HepG2 (cell line): Measurements from ENCODE around the gene ZNF526. TPM values are rescaled to one million over a fixed set of nuclear protein-coding genes. Genes with fewer than 3 reads are reported as not detected.

Experiments used
- CENPBD1 ChIP-seq: sonication (generic); formaldehyde crosslinking; IDR thresholded peaks from 2 replicates; pipeline ENCODE4 v1.8.0; 2022; ENCODE audit warnings: missing genetic modification reagents, low read depth, mild to moderate bottlenecking, borderline replicate concordance
- ETS1 ChIP-seq: sonication (generic); formaldehyde crosslinking; IDR thresholded peaks from 2 replicates; pipeline ENCODE4 v1.4.0; 2020; ENCODE audit warnings: missing genetic modification reagents
- FOSL1 ChIP-seq: sonication (generic); formaldehyde crosslinking; IDR thresholded peaks from 2 replicates; pipeline ENCODE4 v1.9.0; 2021; ENCODE audit warnings: missing genetic modification reagents, borderline replicate concordance
- GLMP ChIP-seq: sonication (generic); formaldehyde crosslinking; IDR thresholded peaks from 2 replicates; pipeline ENCODE4 v1.9.0; 2021; ENCODE audit warnings: missing genetic modification reagents, mild to moderate bottlenecking, borderline replicate concordance
- KLF16 ChIP-seq, 2 experiments: sonication (generic) in 1 of 2; formaldehyde crosslinking in 1 of 2; IDR thresholded peaks; 2 replicates each; pipeline versions ENCODE4 v1.6.1 to v1.8.0; 2016 to 2023; ENCODE audit warnings: missing genetic modification reagents in 2 of 2, missing compliant biosample characterization in 1 of 2
- MXD3 ChIP-seq: IDR thresholded peaks from 2 replicates; pipeline ENCODE4 v1.6.1; 2016; ENCODE audit warnings: mild to moderate bottlenecking, missing biosample characterization, missing genetic modification reagents
- NFIB ChIP-seq: sonication (generic); formaldehyde crosslinking; IDR thresholded peaks from 2 replicates; pipeline ENCODE4 v1.9.0; 2021; ENCODE audit warnings: missing genetic modification reagents, mild to moderate bottlenecking, borderline replicate concordance
- RBAK ChIP-seq: sonication (generic); formaldehyde crosslinking; IDR thresholded peaks from 2 replicates; pipeline ENCODE4 v1.5.1; 2020; ENCODE audit warnings: mild to moderate bottlenecking, missing genetic modification reagents
- RBM22 ChIP-seq: fragments of 200-400 bp; formaldehyde crosslinking; optimal IDR thresholded peaks from 2 replicates; pipeline ENCODE3; 2017; ENCODE audit warnings: mild to moderate bottlenecking, low read length, moderate library complexity
- RXRB ChIP-seq: IDR thresholded peaks from 2 replicates; pipeline ENCODE4 v1.6.1; 2016; ENCODE audit warnings: borderline replicate concordance, missing genetic modification reagents, missing compliant biosample characterization
- TCF7 ChIP-seq: sonication (generic); IDR thresholded peaks from 2 replicates; pipeline ENCODE4 v1.6.1; 2016; ENCODE audit warnings: antibody characterized with exemption, low read depth
- ZEB1 ChIP-seq: IDR thresholded peaks from 2 replicates; pipeline ENCODE4 v1.6.1; 2012; ENCODE audit warnings: mild to moderate bottlenecking, low read depth, inconsistent platforms; ENCODE audit not compliant: insufficient replicate concordance
- ZFAT ChIP-seq: sonication (generic); formaldehyde crosslinking; conservative IDR thresholded peaks from 2 replicates; pipeline ENCODE4 v1.8.1; 2023; ENCODE audit warnings: missing genetic modification reagents, inconsistent platforms
- ZFP37 ChIP-seq: sonication (generic); formaldehyde crosslinking; IDR thresholded peaks from 2 replicates; pipeline ENCODE4 v1.4.0; 2020; ENCODE audit warnings: missing genetic modification reagents, borderline replicate concordance
- ZHX2 ChIP-seq, 2 experiments: sonication (generic) in 1 of 2; formaldehyde crosslinking in 1 of 2; IDR thresholded peaks; 2 replicates each; pipeline versions ENCODE4 v1.6.1 to v1.9.0; 2014 to 2022; ENCODE audit warnings: antibody characterized with exemption in 1 of 2, borderline replicate concordance in 1 of 2, inconsistent platforms in 1 of 2, low read depth in 1 of 2, missing genetic modification reagents in 1 of 2
- ZNF496 ChIP-seq: sonication (generic); formaldehyde crosslinking; IDR thresholded peaks from 2 replicates; pipeline ENCODE4 v1.8.1; 2023; ENCODE audit warnings: mild to moderate bottlenecking, moderate library complexity, missing genetic modification reagents; ENCODE audit not compliant: insufficient replicate concordance
- ZNF556 ChIP-seq: sonication (generic); formaldehyde crosslinking; IDR thresholded peaks from 2 replicates; pipeline ENCODE4 v1.4.0; 2020; ENCODE audit warnings: mild to moderate bottlenecking, missing genetic modification reagents, borderline replicate concordance
- ZNF644 ChIP-seq: IDR thresholded peaks from 2 replicates; pipeline ENCODE4 v1.6.1; 2016; ENCODE audit warnings: low read depth
- ZNF724P ChIP-seq: sonication (generic); formaldehyde crosslinking; IDR thresholded peaks from 2 replicates; pipeline ENCODE4 v1.8.0; 2022; ENCODE audit warnings: missing genetic modification reagents, borderline replicate concordance
- polyA plus RNA-seq, 8 experiments: library from polyadenylated mRNA; depleted of rRNA in 3 of 8; stranded (reverse) in 7 of 8; unstranded in 1 of 8; fragments of >200 nt; fragmentation: Illumina TruSeq in 4 of 8; extraction: Trizol in 4 of 8; gene quantifications; 2 replicates each; pipeline versions ENCODE4 v1.2.1 to v1.2.3, GENCODE V29; 2011 to 2016; ENCODE audit warnings: low read depth in 4 of 8, missing spikeins in 1 of 8, mixed read lengths in 1 of 8; ENCODE audit not compliant: insufficient read depth in 1 of 8
- total RNA-seq, 5 experiments: library from RNA; depleted of rRNA; stranded (reverse); fragments of >200 nt; fragmentation: Illumina TruSeq; extraction: Trizol; gene quantifications; 2 replicates each; pipeline ENCODE4 v1.2.3, GENCODE V29; 2016; ENCODE audit warnings: low read depth in 1 of 5

ZNF526 gene
- total and polyA plus RNA-seq, 2 of the 13 experiments (the other 11 are each of a cell fraction or from before 2014, with no cell fraction given): 3.3 to 8.4 TPM

GRCh38 chr19:42254089-42254849 lies 34.2 kb downstream of the ZNF526 start (continued):
- no peak for TF ChIP-seq ZHX2 (IDR thresholded peaks at IDR 0.05; ENCODE audit: low read depth)
- TF ChIP-seq ZHX2 (CRISPR knock-in tag; IDR thresholded peaks at IDR 0.05; ENCODE audit: borderline replicate concordance): no peak
- 0 out of 2 replicates have a peak, but pooled peaks have one; percentile 53 for TF ChIP-seq ZNF724P
- TF ChIP-seq ZNF496 (CRISPR knock-in tag): no peak
- TF ChIP-seq RBM22: peak; percentile 14
- no peak for TF ChIP-seq RBAK (CRISPR knock-in tag)
- no peak for TF ChIP-seq CENPBD1
- no peak for TF ChIP-seq FOSL1 (CRISPR knock-in tag)
- no peak for TF ChIP-seq ZFAT (CRISPR knock-in tag)
- no peak for TF ChIP-seq ZNF556 (CRISPR knock-in tag)
- no peak for TF ChIP-seq ZFP37 (CRISPR knock-in tag)
- no peak for TF ChIP-seq ZEB1
- 0 out of 4 replicates have a peak, but pooled peaks of 1 of the 2 experiments have one; percentile 43 for TF ChIP-seq KLF16 (CRISPR knock-in tag; IDR thresholded peaks at IDR 0.05)
- TF ChIP-seq RXRB (CRISPR knock-in tag): no peak
- no peak for TF ChIP-seq ETS1 (CRISPR knock-in tag)
- TF ChIP-seq ZNF644 (CRISPR knock-in tag): no peak
- TF ChIP-seq MXD3 (CRISPR knock-in tag): peak; percentile 75
- TF ChIP-seq TCF7: peak; percentile 11; the same call in 1 of the 2 replicates
- no peak for TF ChIP-seq NFIB (CRISPR knock-in tag)
- TF ChIP-seq GLMP (CRISPR knock-in tag): no peak
